Lower leg skin (tissue), 4 donors: Measurements from ENCODE around the gene MNT. TPM values are rescaled to one million over a fixed set of nuclear protein-coding genes. Genes with fewer than 3 reads are reported as not detected.
"Not testable (repeated sequence)": the region's sequence is repeated elsewhere in the genome, so short reads cannot be mapped to it uniquely, and the experiment has no call there.

Experiments used
- DNase-seq, 2 donors: peaks; one replicate each; pipeline ENCODE4 v3.0.0-alpha.2; 2019; ENCODE audit warnings: low spot score in 2 of 2
- H3K4me3 ChIP-seq: fragments of 200-600 bp; sonication (generic); 2 replicates; pipeline ENCODE4 v1.5.1; 2017; ENCODE audit warnings: mild to moderate bottlenecking, low read depth; ENCODE audit not compliant: poor library complexity, severe bottlenecking
- POLR2A ChIP-seq, 2 donors: fragments of 450-650 bp; IDR thresholded peaks; one replicate each; pipeline ENCODE4 v1.6.1; 2016 to 2017; ENCODE audit warnings: antibody characterized with exemption in 2 of 2, mild to moderate bottlenecking in 1 of 2, moderate library complexity in 1 of 2
- WGBS, 2 donors: methylation state at CpG; one replicate each; pipeline ENCODE4 v1.1.5; 2018; 5-methylcytosine and 5-hydroxymethylcytosine counted together
- intact Hi-C: fragments of 100-400 bp; cut with DNase I; formaldehyde crosslinking; loops from one replicate; pipeline ENCODE4 v1.15.0; 2023; ENCODE audit warnings: low total_unique reads
- total RNA-seq, 4 donors: library from RNA; depleted of rRNA; stranded (reverse); fragments of >200 nt; gene quantifications; one replicate each; pipeline ENCODE4 v1.1.0, GENCODE V29; 2016
- TF ChIP-seq, protein P1 (sequence below), 3 donors: fragments of 450-650 bp; IDR thresholded peaks; one replicate each; pipeline ENCODE4 v1.5.1; 2016; ENCODE audit warnings: antibody characterized with exemption in 3 of 3, mild to moderate bottlenecking in 3 of 3, moderate library complexity in 2 of 3

The MNT gene, protein sequence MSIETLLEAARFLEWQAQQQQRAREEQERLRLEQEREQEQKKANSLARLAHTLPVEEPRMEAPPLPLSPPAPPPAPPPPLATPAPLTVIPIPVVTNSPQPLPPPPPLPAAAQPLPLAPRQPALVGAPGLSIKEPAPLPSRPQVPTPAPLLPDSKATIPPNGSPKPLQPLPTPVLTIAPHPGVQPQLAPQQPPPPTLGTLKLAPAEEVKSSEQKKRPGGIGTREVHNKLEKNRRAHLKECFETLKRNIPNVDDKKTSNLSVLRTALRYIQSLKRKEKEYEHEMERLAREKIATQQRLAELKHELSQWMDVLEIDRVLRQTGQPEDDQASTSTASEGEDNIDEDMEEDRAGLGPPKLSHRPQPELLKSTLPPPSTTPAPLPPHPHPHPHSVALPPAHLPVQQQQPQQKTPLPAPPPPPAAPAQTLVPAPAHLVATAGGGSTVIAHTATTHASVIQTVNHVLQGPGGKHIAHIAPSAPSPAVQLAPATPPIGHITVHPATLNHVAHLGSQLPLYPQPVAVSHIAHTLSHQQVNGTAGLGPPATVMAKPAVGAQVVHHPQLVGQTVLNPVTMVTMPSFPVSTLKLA
- total RNA-seq: 10 to 100 TPM; 10.3 to 28.6 (median 15.4) TPM

DNA sequence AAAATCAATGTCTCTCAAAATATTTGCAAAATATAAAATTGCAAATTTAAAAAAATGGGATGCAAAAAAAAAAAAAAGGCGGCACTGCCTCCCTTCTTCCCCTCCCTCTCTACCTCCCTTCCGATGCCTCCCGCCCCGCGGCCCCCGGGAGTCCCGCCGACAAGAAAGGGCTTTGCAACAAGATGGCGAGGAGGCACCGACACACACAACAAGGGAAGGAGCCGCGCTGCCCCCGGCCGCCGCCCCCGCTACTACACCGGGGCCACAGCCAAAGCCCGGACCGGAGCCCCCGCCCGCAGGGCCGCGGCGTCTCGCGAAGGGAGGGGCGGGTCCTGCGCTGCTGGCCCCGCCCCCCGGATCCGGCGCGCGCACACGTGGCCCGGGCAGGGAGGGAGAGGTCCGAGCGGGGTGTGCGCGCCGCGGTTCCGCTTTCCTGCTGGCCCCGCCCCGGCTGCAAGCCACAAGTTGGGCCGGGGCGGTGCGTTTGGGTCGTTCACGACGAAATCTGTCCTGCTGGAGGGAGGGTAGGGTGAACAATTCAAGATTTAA is at the start of gene MNT:
Gene MNT, minus strand, starts transcription at position 184 of the 549 bp plus-strand sequence. CDS start 348 bp downstream, outside the sequence.
- peak; percentile 91 to 99 for DNase-seq
- TF ChIP-seq POLR2A (IDR thresholded peaks at IDR 0.05): no peak
- TF ChIP-seq, protein P1, sequence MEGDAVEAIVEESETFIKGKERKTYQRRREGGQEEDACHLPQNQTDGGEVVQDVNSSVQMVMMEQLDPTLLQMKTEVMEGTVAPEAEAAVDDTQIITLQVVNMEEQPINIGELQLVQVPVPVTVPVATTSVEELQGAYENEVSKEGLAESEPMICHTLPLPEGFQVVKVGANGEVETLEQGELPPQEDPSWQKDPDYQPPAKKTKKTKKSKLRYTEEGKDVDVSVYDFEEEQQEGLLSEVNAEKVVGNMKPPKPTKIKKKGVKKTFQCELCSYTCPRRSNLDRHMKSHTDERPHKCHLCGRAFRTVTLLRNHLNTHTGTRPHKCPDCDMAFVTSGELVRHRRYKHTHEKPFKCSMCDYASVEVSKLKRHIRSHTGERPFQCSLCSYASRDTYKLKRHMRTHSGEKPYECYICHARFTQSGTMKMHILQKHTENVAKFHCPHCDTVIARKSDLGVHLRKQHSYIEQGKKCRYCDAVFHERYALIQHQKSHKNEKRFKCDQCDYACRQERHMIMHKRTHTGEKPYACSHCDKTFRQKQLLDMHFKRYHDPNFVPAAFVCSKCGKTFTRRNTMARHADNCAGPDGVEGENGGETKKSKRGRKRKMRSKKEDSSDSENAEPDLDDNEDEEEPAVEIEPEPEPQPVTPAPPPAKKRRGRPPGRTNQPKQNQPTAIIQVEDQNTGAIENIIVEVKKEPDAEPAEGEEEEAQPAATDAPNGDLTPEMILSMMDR (IDR thresholded peaks at IDR 0.05): no peak
- intact Hi-C loops: no loop called here
- H3K4me3 ChIP-seq: peak within 1 kb of the TSS; percentile 94
- WGBS, 2 donors: 0 to 1% methylated on average over 23 to 42 of the region's 51 CpGs

GRCh38 chr17:2450016-2450650 is 49.3 kb upstream of the MNT start:
- TF ChIP-seq POLR2A (IDR thresholded peaks at IDR 0.05): no peak
- TF ChIP-seq, protein P1 (IDR thresholded peaks at IDR 0.05): no peak
- DNase-seq: no peak
- H3K4me3 ChIP-seq: no peak overlapping the region
- 69 to 78% methylated on average over 5 of the region's 5 CpGs for WGBS, 2 donors
- intact Hi-C loops: no loop called here

GRCh38 chr17:2449486-2449885 is 48.6 kb upstream of the MNT start:
- no peak overlapping the region for H3K4me3 ChIP-seq
- DNase-seq: no peak
- 59 to 70% methylated on average over 2 of the region's 2 CpGs for WGBS, 2 donors
- TF ChIP-seq, protein P1 (IDR thresholded peaks at IDR 0.05): no peak
- TF ChIP-seq POLR2A (IDR thresholded peaks at IDR 0.05): no peak
- intact Hi-C loops: no loop called here

GRCh38 chr17:2447479-2447878 is 46.6 kb upstream of the MNT start:
- DNase-seq, intact Hi-C loops, H3K4me3 ChIP-seq: not testable (repeated sequence)
- WGBS, 2 donors: no CpG with 5 or more reads among the region's 29 CpGs

- no peak for DNase-seq
- 100% methylated on average over 1 of the region's 1 CpG for WGBS, 2 donors
- no peak overlapping the region for H3K4me3 ChIP-seq
- intact Hi-C loops: no loop called here
- TF ChIP-seq, protein P1 (IDR thresholded peaks at IDR 0.05): no peak
- no peak for TF ChIP-seq POLR2A (IDR thresholded peaks at IDR 0.05)
These were observed 44.8 kb upstream of the MNT start for GRCh38 chr17:2445638-2446037.

DNA sequence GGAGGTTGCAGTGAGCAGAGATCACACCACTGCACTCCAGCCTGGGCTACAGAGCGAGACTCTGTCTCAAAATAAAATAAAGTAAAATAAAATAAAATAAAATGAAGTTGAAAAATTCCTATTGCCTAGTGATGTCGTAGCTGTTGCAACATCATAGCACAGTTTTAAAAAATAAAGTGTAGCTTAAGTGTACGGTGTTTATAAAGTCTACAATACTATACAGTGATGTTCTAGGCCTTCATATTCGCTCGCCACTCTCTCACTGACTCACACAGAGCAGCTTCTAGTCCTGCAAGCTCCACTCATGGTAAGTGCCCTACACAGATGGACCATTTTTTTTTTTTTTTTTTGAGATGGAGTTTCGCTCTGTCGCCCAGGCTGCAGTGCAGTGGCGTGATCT is 43.5 kb upstream of the MNT start:
- intact Hi-C loops: no loop called here
- no peak for DNase-seq
- H3K4me3 ChIP-seq: no peak overlapping the region
- no peak for TF ChIP-seq POLR2A (IDR thresholded peaks at IDR 0.05)
- TF ChIP-seq, protein P1 (IDR thresholded peaks at IDR 0.05): no peak
- 96 to 98% methylated on average over 8 of the region's 8 CpGs for WGBS, 2 donors
